DMS79 (cell line): ENCODE data around the gene SPEF2.

Experiments used
- DNase-seq: peaks from one replicate; lab custom pipeline; 2025; lab: John Stamatoyannopoulos, UW

The SPEF2 gene

GRCh38 chr5:35778259-35778769 is 160.7 kb downstream of the SPEF2 start:
- DNase-seq = no peak

- DNase-seq = no peak
Measured at GRCh38 chr5:35780236-35780635, 162.6 kb downstream of the SPEF2 start.

GRCh38 chr5:35781181-35781790 is 163.6 kb downstream of the SPEF2 start:
- no peak for DNase-seq

- no peak for DNase-seq
Measured at GRCh38 chr5:35783551-35783950, 165.9 kb downstream of the SPEF2 start.

- DNase-seq = no peak
Measured at GRCh38 chr5:35785601-35786085, 168.0 kb downstream of the SPEF2 start.

GRCh38 chr5:35788724-35789123 is 171.1 kb downstream of the SPEF2 start:
- no peak for DNase-seq

GRCh38 chr5:35789732-35790456 is 172.2 kb downstream of the SPEF2 start:
- DNase-seq = no peak

- DNase-seq = no peak
Measured at GRCh38 chr5:35790457-35790822, 172.8 kb downstream of the SPEF2 start.

- peak; percentile 62 for DNase-seq
Measured at GRCh38 chr5:35794328-35794619, 176.6 kb downstream of the SPEF2 start.

- DNase-seq = no peak
Measured at GRCh38 chr5:35794684-35795375, 177.2 kb downstream of the SPEF2 start.

GRCh38 chr5:35799181-35799580 is 181.5 kb downstream of the SPEF2 start:
- no peak for DNase-seq

GRCh38 chr5:35799753-35800152 is 182.1 kb downstream of the SPEF2 start:
- no peak for DNase-seq

GRCh38 chr5:35803191-35803651 is 185.6 kb downstream of the SPEF2 start:
- DNase-seq = peak; percentile 93

GRCh38 chr5:35804201-35804653 is 186.6 kb downstream of the SPEF2 start:
- DNase-seq = peak; percentile 14

- no peak for DNase-seq
Measured at GRCh38 chr5:35804841-35805240, 187.2 kb downstream of the SPEF2 start.

- no peak for DNase-seq
Measured at GRCh38 chr5:35810601-35811000, 192.9 kb downstream of the SPEF2 start.

- DNase-seq = no peak
Measured at GRCh38 chr5:35811108-35811741, 193.6 kb downstream of the SPEF2 start.

- no peak for DNase-seq
Measured at GRCh38 chr5:35813521-35813920, 195.9 kb downstream of the SPEF2 start.

GRCh38 chr5:35815089-35815936 is 197.7 kb downstream of the SPEF2 start:
- no peak for DNase-seq

- DNase-seq = no peak
Measured at GRCh38 chr5:35816881-35817521, 199.3 kb downstream of the SPEF2 start.

- no peak for DNase-seq
Measured at GRCh38 chr5:35819026-35819425, 201.4 kb downstream of the SPEF2 start.
